Loucy (cell line): ENCODE results near the gene CHRM2.

ENCODE experiments used
- H2AFZ ChIP-seq: fragments of 200-600 bp; sonication (generic); 2 replicates; pipeline ENCODE4 v1.6.0; 2016; ENCODE audit warnings: antibody characterized with exemption, mild to moderate bottlenecking, low read length, moderate library complexity
- H3F3A ChIP-seq: fragments of 200-600 bp; 2 replicates; pipeline ENCODE4 v1.6.0; 2016; ENCODE audit warnings: antibody characterized with exemption, low read depth, mild to moderate bottlenecking
- H3K27me3 ChIP-seq: fragments of 200-600 bp; sonication (generic); 2 replicates; pipeline ENCODE4 v1.6.1; 2014; ENCODE audit warnings: low read length, mild to moderate bottlenecking; ENCODE audit not compliant: insufficient read depth, poor library complexity, severe bottlenecking
- H3K36me3 ChIP-seq: fragments of 200-600 bp; sonication (generic); 2 replicates; pipeline ENCODE4 v1.6.1; 2016; ENCODE audit warnings: low read length; ENCODE audit not compliant: insufficient read depth
- H3K4me1 ChIP-seq: fragments of 200-600 bp; sonication (generic); 2 replicates; pipeline ENCODE4 v1.5.1; 2014; ENCODE audit warnings: low read length, mild to moderate bottlenecking; ENCODE audit not compliant: insufficient read depth, poor library complexity, severe bottlenecking
- H3K4me2 ChIP-seq: fragments of 200-600 bp; sonication (generic); 2 replicates; pipeline ENCODE4 v1.6.0; 2014; ENCODE audit warnings: antibody characterized with exemption, low read length, low read depth, mild to moderate bottlenecking; ENCODE audit not compliant: poor library complexity, severe bottlenecking
- H3K4me3 ChIP-seq: fragments of 200-600 bp; sonication (generic); 2 replicates; pipeline ENCODE4 v1.5.1; 2014; ENCODE audit warnings: low read length, mild to moderate bottlenecking, mixed read lengths; ENCODE audit not compliant: poor library complexity, severe bottlenecking
- H3K79me2 ChIP-seq: fragments of 200-600 bp; sonication (generic); 2 replicates; pipeline ENCODE4 v1.6.1; 2014; ENCODE audit warnings: low read length; ENCODE audit not compliant: insufficient read depth
- H3K9ac ChIP-seq: fragments of 200-600 bp; sonication (generic); 2 replicates; pipeline ENCODE4 v1.6.0; 2014; ENCODE audit warnings: mild to moderate bottlenecking, low read depth, low read length, moderate library complexity; ENCODE audit not compliant: poor library complexity, severe bottlenecking
- H3K9me2 ChIP-seq: fragments of 200-600 bp; sonication (generic); replicated peaks from 2 replicates; pipeline ENCODE4 v1.6.1; 2016; ENCODE audit warnings: low read depth, low read length, mixed read lengths
- H3K9me3 ChIP-seq: fragments of 200-600 bp; sonication (generic); 2 replicates; pipeline ENCODE4 v1.6.1; 2014; ENCODE audit warnings: mild to moderate bottlenecking, antibody characterized with exemption, low read length, low read depth; ENCODE audit not compliant: insufficient read depth
- H4K20me1 ChIP-seq: fragments of 200-600 bp; sonication (generic); 2 replicates; pipeline ENCODE4 v1.6.0; 2014; ENCODE audit warnings: antibody characterized with exemption, low read length, mild to moderate bottlenecking; ENCODE audit not compliant: insufficient read depth, poor library complexity, severe bottlenecking
- CTCF ChIP-seq: fragments of 200-600 bp; sonication (generic); conservative IDR thresholded peaks from 2 replicates; pipeline ENCODE4 v1.5.1; 2014; ENCODE audit warnings: mild to moderate bottlenecking, antibody characterized with exemption, low read length
- EZH2phosphoT487 ChIP-seq: fragments of 200-600 bp; IDR thresholded peaks from 2 replicates; pipeline ENCODE4 v1.6.1; 2018; ENCODE audit warnings: antibody characterized with exemption, mild to moderate bottlenecking, moderate library complexity, borderline replicate concordance

The CHRM2 gene

DNA sequence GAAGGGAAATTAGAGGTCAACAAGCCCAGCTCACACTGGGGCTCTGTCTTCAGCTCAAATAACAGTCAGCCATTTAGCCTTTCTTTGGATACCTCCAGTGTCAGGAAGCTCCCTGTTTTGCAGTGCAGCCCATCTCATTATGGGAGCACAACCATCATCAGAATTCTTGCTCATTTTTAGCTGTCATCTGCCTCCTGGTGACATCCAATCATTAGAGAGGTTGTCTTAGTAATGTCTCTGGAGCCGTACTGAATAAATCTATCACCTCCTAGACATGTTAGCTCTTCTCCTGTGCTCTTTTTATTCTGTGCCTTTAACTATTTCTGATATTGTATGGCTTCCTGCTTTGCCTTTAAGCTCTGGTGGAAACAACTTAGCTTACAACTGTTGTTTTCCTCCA, 74.5 kb downstream of the CHRM2 start:
- Histone ChIP-seq H4K20me1 (no peaks in the 10 kb centered on the region), H3F3A (no peaks in the 10 kb centered on the region), H3K79me2 (no peaks in the 10 kb centered on the region), H2AFZ (no peak overlapping the region), H3K9me2 (no peaks in the 10 kb centered on the region), H3K4me2 (no peak overlapping the region), H3K4me1 (no peaks in the 10 kb centered on the region), H3K4me3 (no peak overlapping the region), H3K36me3 (no peaks in the 10 kb centered on the region), H3K27me3 (no peaks in the 10 kb centered on the region), H3K9me3 (no peaks in the 10 kb centered on the region; the same call in 1 of the 2 replicates), H3K9ac (no peak overlapping the region)
- no peak for TF ChIP-seq EZH2phosphoT487

GRCh38 chr7:136947347-136947746, 78.9 kb downstream of the CHRM2 start:
- Histone ChIP-seq H3K4me1 (no peaks in the 10 kb centered on the region), H3F3A (no peaks in the 10 kb centered on the region), H3K9ac (no peak overlapping the region), H3K36me3 (no peaks in the 10 kb centered on the region), H3K9me2 (no peaks in the 10 kb centered on the region), H3K9me3 (no peaks in the 10 kb centered on the region), H3K4me2 (no peak overlapping the region), H4K20me1 (no peaks in the 10 kb centered on the region), H3K79me2 (no peaks in the 10 kb centered on the region), H3K4me3 (no peak overlapping the region), H3K27me3 (no peaks in the 10 kb centered on the region), H2AFZ (no peak overlapping the region)
- TF ChIP-seq CTCF (no peak), EZH2phosphoT487 (no peak)

DNA sequence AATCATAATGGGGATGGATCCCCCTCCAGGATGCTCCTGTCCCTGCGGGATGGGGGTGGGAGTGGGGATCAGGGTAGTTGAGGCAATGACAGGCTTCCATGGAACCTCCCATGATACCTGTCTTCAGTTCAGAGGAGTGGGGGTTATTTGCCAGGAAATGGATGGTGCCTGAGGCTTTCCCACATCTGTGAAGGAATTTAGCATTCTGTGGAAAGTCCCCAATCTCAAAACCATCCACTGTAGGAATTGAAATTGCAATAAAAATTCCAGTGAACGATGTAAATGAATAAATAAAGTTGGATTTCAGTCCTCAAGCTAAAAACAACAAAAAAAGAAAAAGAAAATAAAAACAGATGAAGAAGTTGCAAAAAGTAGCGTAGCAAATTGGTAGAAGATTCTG, 81.9 kb downstream of the CHRM2 start:
- no peaks in the 10 kb centered on the region for H3K9me2 ChIP-seq
- H3K79me2 ChIP-seq: no peaks in the 10 kb centered on the region
- H3K9me3 ChIP-seq: no peaks in the 10 kb centered on the region; the same call in 1 of the 2 replicates
- no peak overlapping the region for H3K4me2 ChIP-seq
- H3K9ac ChIP-seq: no peak overlapping the region
- H3K36me3 ChIP-seq: no peaks in the 10 kb centered on the region
- no peak for TF ChIP-seq CTCF
- TF ChIP-seq EZH2phosphoT487: no peak
- H3F3A ChIP-seq: no peaks in the 10 kb centered on the region
- H3K4me3 ChIP-seq: no peak overlapping the region
- no peaks in the 10 kb centered on the region for H3K27me3 ChIP-seq
- no peaks in the 10 kb centered on the region for H4K20me1 ChIP-seq
- no peaks in the 10 kb centered on the region for H3K4me1 ChIP-seq
- H2AFZ ChIP-seq: no peak overlapping the region

GRCh38 chr7:136953386-136953785, 84.9 kb downstream of the CHRM2 start:
- Histone ChIP-seq H3K4me2 (no peak overlapping the region), H3K9me2 (no peaks in the 10 kb centered on the region), H3K27me3 (no peaks in the 10 kb centered on the region), H3K9ac (no peak overlapping the region), H4K20me1 (no peaks in the 10 kb centered on the region), H3K9me3 (no peaks in the 10 kb centered on the region; the same call in 1 of the 2 replicates), H3F3A (no peaks in the 10 kb centered on the region), H3K36me3 (no peaks in the 10 kb centered on the region), H3K4me1 (no peaks in the 10 kb centered on the region), H3K79me2 (no peaks in the 10 kb centered on the region), H3K4me3 (no peak overlapping the region), H2AFZ (no peak overlapping the region)
- TF ChIP-seq CTCF (no peak), EZH2phosphoT487 (no peak)
